K562 (cell line): ENCODE results near the gene DIP2A. TPM values are rescaled to one million over a fixed set of nuclear protein-coding genes. Genes with fewer than 3 reads are reported as not detected.
A peak's percentile ranks its signal among the peaks of the same experiment; 100 is the strongest.

Source experiments
- ATAC-seq: fragments of 200-7000 bp; cut with Tn5 transposase; 3 replicates; pipeline ENCODE4 v1.9.1; 2020; ENCODE audit warnings: moderate library complexity
- BruUV-seq: library from RNA; stranded (reverse); fragments of 400-500 nt; replicated peaks from 2 replicates; lab custom pipeline; 2021; lab: Mats Ljungman, UMichigan
- CTCF ChIA-PET: fragments of 300-600 bp; formaldehyde crosslinking; extraction: SDS; loops from one replicate; lab custom pipeline; 2021; ENCODE audit warnings: low intra/inter-chr PET ratio; lab: Yijun Ruan, JAX
- POLR2A ChIA-PET: fragments of 300-600, 350-650 bp; sonication (Branson Sonifier 250); formaldehyde crosslinking; extraction: SDS; loops from one replicate; lab custom pipeline; 2021; ENCODE audit warnings: antibody characterized with exemption, inconsistent platforms; lab: Yijun Ruan, JAX
- DNase-seq, 4 experiments: peaks; one replicate each; pipeline versions ENCODE4 v3.0.0 to v3.0.0-alpha.2; 2011 to 2018; ENCODE audit warnings: low spot score in 3 of 4, mixed read lengths in 3 of 4; ENCODE audit errors: extremely low read depth in 1 of 4
- FAIRE-seq: peaks from 2 replicates; lab custom pipeline; 2011; peaks lifted over from hg19 to GRCh38; lab: Jason Lieb, UNC
- H2AFZ ChIP-seq: 2 replicates; pipeline ENCODE4 v1.6.0; 2011; ENCODE audit warnings: low read depth, low read length, control low read depth, inconsistent platforms
- H3K27ac ChIP-seq: fragments of 200-600 bp; 3 replicates; pipeline ENCODE4 v1.8.0; 2011; ENCODE audit warnings: low read depth, mild to moderate bottlenecking, control low read depth, inconsistent platforms, low read length, moderate library complexity, mixed read lengths; ENCODE audit errors: extremely low read depth
- H3K27me3 ChIP-seq, 2 experiments: fragments of 300-600 bp in 1 of 2; 2 replicates in 1 of 2; 3 replicates in 1 of 2; pipeline versions ENCODE4 v1.6.0 to v1.8.0; 2011; ENCODE audit warnings: inconsistent platforms in 2 of 2, low read length in 2 of 2, mild to moderate bottlenecking in 1 of 2, mixed read lengths in 1 of 2, moderate library complexity in 1 of 2; ENCODE audit not compliant: control insufficient read depth in 2 of 2, insufficient read depth in 2 of 2
- H3K36me3 ChIP-seq: fragments of 300-600 bp; 3 replicates; pipeline ENCODE4 v1.8.0; 2011; ENCODE audit warnings: mild to moderate bottlenecking, low read length, inconsistent platforms; ENCODE audit not compliant: control insufficient read depth, insufficient read depth
- H3K4me1 ChIP-seq, 2 experiments: fragments of 200-600 bp in 1 of 2; replicated peaks in 1 of 2; 2 replicates in 1 of 2; 3 replicates in 1 of 2; pipeline versions ENCODE4 v1.5.1 to v1.8.0; 2011; ENCODE audit warnings: inconsistent platforms in 2 of 2, low read length in 2 of 2, mild to moderate bottlenecking in 1 of 2, mixed read lengths in 1 of 2, moderate library complexity in 1 of 2; ENCODE audit not compliant: control insufficient read depth in 2 of 2, insufficient read depth in 2 of 2
- H3K4me2 ChIP-seq: 2 replicates; pipeline ENCODE4 v1.6.1; 2011; ENCODE audit warnings: low read length, control low read depth, inconsistent platforms, mixed read lengths; ENCODE audit not compliant: insufficient read depth
- H3K4me3 ChIP-seq: fragments of 200-600 bp; sonication (generic), shearing (Covaris generic); 2 replicates; pipeline ENCODE4 v1.5.1; 2016; ENCODE audit warnings: control low read depth, inconsistent platforms
- H3K79me2 ChIP-seq: fragments of 200-600 bp; 3 replicates; pipeline ENCODE4 v1.8.0; 2011; ENCODE audit warnings: low read length, inconsistent platforms; ENCODE audit not compliant: control insufficient read depth, insufficient read depth
- H3K9ac ChIP-seq, 2 experiments: 2 replicates each; pipeline versions ENCODE4 v1.6.0 to v1.6.1; 2011; ENCODE audit warnings: low read depth in 2 of 2, low read length in 2 of 2, control low read depth in 1 of 2, inconsistent platforms in 1 of 2, mild to moderate bottlenecking in 1 of 2, mixed read lengths in 1 of 2; ENCODE audit not compliant: insufficient read depth in 1 of 2
- H3K9me1 ChIP-seq: one replicate; pipeline ENCODE4 v1.6.0; 2011; ENCODE audit warnings: inconsistent platforms, mild to moderate bottlenecking, low read length, moderate library complexity; ENCODE audit not compliant: control insufficient read depth, insufficient read depth
- H3K9me3 ChIP-seq: replicated peaks from 2 replicates; pipeline ENCODE4 v1.5.1; 2011; ENCODE audit warnings: low read depth, low read length, inconsistent platforms; ENCODE audit not compliant: control insufficient read depth, insufficient read depth
- H4K20me1 ChIP-seq: replicated peaks from 2 replicates; pipeline ENCODE4 v1.6.1; 2011; ENCODE audit warnings: low read length, inconsistent platforms, mixed read lengths; ENCODE audit not compliant: control insufficient read depth, insufficient read depth
- MAX ChIP-seq: sonication (generic); formaldehyde crosslinking; IDR thresholded peaks from 2 replicates; pipeline ENCODE4 v1.9.0; 2022; ENCODE audit warnings: mild to moderate bottlenecking, missing genetic modification reagents
- MLX ChIP-seq, 2 experiments: fragments of 450-650 bp in 1 of 2; sonication (generic) in 1 of 2; formaldehyde crosslinking; conservative IDR thresholded peaks; 2 replicates each; pipeline versions ENCODE4 v1.4.0 to v1.8.1; 2020 to 2022; ENCODE audit warnings: mild to moderate bottlenecking in 1 of 2, missing genetic modification reagents in 1 of 2
- POLR2G ChIP-seq: fragments of 200-400 bp; formaldehyde crosslinking; IDR thresholded peaks from 2 replicates; pipeline ENCODE4 v1.6.1; 2017; ENCODE audit warnings: low read depth, mild to moderate bottlenecking, antibody characterized with exemption, low read length, moderate library complexity
- RBM22 ChIP-seq: fragments of 200-400 bp; formaldehyde crosslinking; IDR thresholded peaks from 2 replicates; pipeline ENCODE4 v1.6.1; 2018; ENCODE audit warnings: low read length, low read depth; ENCODE audit not compliant: poor library complexity, severe bottlenecking
- SREBF2 ChIP-seq: sonication (generic); formaldehyde crosslinking; IDR thresholded peaks from 2 replicates; pipeline ENCODE4 v1.4.0; 2020; ENCODE audit warnings: mild to moderate bottlenecking, missing genetic modification reagents
- ZNF311 ChIP-seq: fragments of 250-450 bp; sonication (Bioruptor Pico); IDR thresholded peaks from 2 replicates; pipeline ENCODE4 v1.4.0; 2020; ENCODE audit warnings: mild to moderate bottlenecking, moderate library complexity
- WGBS: fragments of 100-300 bp; shearing (Covaris generic); methylation state at CpG from one replicate; pipeline ENCODE4 v1.1.6; 2016; ENCODE audit warnings: low coverage, mixed read lengths; ENCODE audit not compliant: insufficient coverage; ENCODE audit errors: missing lambda C conversion rate; 5-methylcytosine and 5-hydroxymethylcytosine counted together
- in situ Hi-C: fragments of 300-500 bp; cut with MboI; formaldehyde crosslinking; loops from 4 replicates; pipeline ENCODE4 v1.15.0; 2018; ENCODE audit warnings: inconsistent platforms, mixed read lengths
- intact Hi-C: fragments of 100-400 bp; cut with micrococcal nuclease; formaldehyde crosslinking; loops from 2 replicates; pipeline ENCODE4 v1.14.2; 2022
- polyA plus RNA-seq, 8 experiments: library from polyadenylated mRNA; depleted of rRNA in 4 of 8; stranded (reverse) in 5 of 8; unstranded in 3 of 8; fragments of >200 nt; fragmentation: Nextera tagmentation in 2 of 8; fragmentation: Illumina TruSeq in 1 of 8; extraction: Ambion mirVana in 2 of 8; extraction: Trizol in 1 of 8; gene quantifications; 2 replicates each; pipeline versions ENCODE4 v1.2.1 to v1.2.3, GENCODE V29; 2011 to 2014; ENCODE audit warnings: inconsistent platforms in 1 of 8, missing spikeins in 1 of 8
- total RNA-seq, 7 experiments: library from RNA; depleted of rRNA in 6 of 7; stranded (reverse); fragments of >200 nt in 6 of 7; fragmentation: Illumina TruSeq in 2 of 7; extraction: Trizol in 2 of 7; gene quantifications; 2 replicates each; pipeline versions ENCODE4 v1.2.1 to v1.2.3, GENCODE V29; 2011 to 2021; ENCODE audit warnings: low replicate concordance in 1 of 7

DIP2A gene
- total and polyA plus RNA-seq, 9 of the 15 experiments (the other 6 are each of a cell fraction or from before 2014, with no cell fraction given), result 4.3 to 34.5 (median 20.3) TPM

- ATAC-seq (no peak), FAIRE-seq (no peak), DNase-seq (no peak)
- WGBS, result 85% methylated on average over 17 of the region's 17 CpGs
- CTCF ChIA-PET, result no interaction called here
- Histone ChIP-seq H3K9me1 (no peaks in the 10 kb centered on the region), H3K27ac (no peak overlapping the region), H4K20me1 (no peaks in the 10 kb centered on the region), H3K79me2 (no peaks in the 10 kb centered on the region), H3K9me3 (no peaks in the 10 kb centered on the region), H3K36me3 (peaks cover 52% of the 10 kb centered on the region), H3K4me3 (no peak overlapping the region), H3K4me2 (no peak overlapping the region), H3K9ac (no peak overlapping the region; a peak in 1 of 4 replicates), H2AFZ (no peak overlapping the region)
- POLR2A ChIA-PET, result interaction anchor here (0.7 to 1.0 kb wide), 2 partner anchors 11 to 47 kb away, joined by 3 read pairs; no protein-coding TSS in a partner anchor
- in situ Hi-C loops (no loop called here), intact Hi-C loops (no loop called here)
- TSS peak; percentile 58 for BruUV-seq
- TF ChIP-seq ZNF311 (CRISPR knock-in tag), result no peak
- no peak for TF ChIP-seq SREBF2
- no peak for TF ChIP-seq MLX (CRISPR knock-in tag; conservative IDR thresholded peaks at IDR 0.05)
- TF ChIP-seq POLR2G, result 0 out of 2 replicates have a peak, but pooled peaks have one; percentile 22
- TF ChIP-seq, all 486 proteins: peak for 1
- H3K27me3 ChIP-seq, result no peaks in the 10 kb centered on the region
- peaks cover 0 to 12% of the 10 kb centered on the region in 2 experiments; a peak in 1 of 5 replicates for H3K4me1 ChIP-seq
These were observed 47.5 kb upstream of the DIP2A start for GRCh38 chr21:46411236-46411635.

- TF ChIP-seq RBM22 (peak; percentile 27), POLR2G (0 out of 2 replicates have a peak, but pooled peaks have one; percentile 37), MAX (no peak)
- no peak overlapping the region for H3K27ac ChIP-seq
- POLR2A ChIA-PET, result interaction anchor here (0.7 to 1.0 kb wide), 2 partner anchors 12 to 46 kb away, joined by 3 read pairs; no protein-coding TSS in a partner anchor
- no peaks in the 10 kb centered on the region for H3K79me2 ChIP-seq
- DNase-seq (no peak), ATAC-seq (no peak), FAIRE-seq (no peak)
- peaks cover 0 to 12% of the 10 kb centered on the region in 2 experiments; a peak in 1 of 5 replicates for H3K4me1 ChIP-seq
- no peak overlapping the region for H2AFZ ChIP-seq
- no peaks in the 10 kb centered on the region for H4K20me1 ChIP-seq
- intact Hi-C loops, result no loop called here
- H3K36me3 ChIP-seq, result peaks cover 56% of the 10 kb centered on the region; the same call in 2 of the 3 replicates
- no peaks in the 10 kb centered on the region for H3K9me3 ChIP-seq
- no peaks in the 10 kb centered on the region for H3K9me1 ChIP-seq
- no peaks in the 10 kb centered on the region for H3K27me3 ChIP-seq
- CTCF ChIA-PET, result no interaction called here
- no peak overlapping the region; a peak in 1 of 4 replicates for H3K9ac ChIP-seq
- no TSS peak for BruUV-seq
- WGBS, result over 99% methylated on average over 15 of the region's 31 CpGs
- H3K4me3 ChIP-seq, result no peak overlapping the region
- in situ Hi-C loops, result no loop called here
- H3K4me2 ChIP-seq, result no peak overlapping the region
These were observed 47.0 kb upstream of the DIP2A start for GRCh38 chr21:46411691-46412090.
